Pulmonary artery endothelial cell (primary cell): ENCODE results near the gene PRKAR2A. TPM values are rescaled to one million over a fixed set of nuclear protein-coding genes. Genes with fewer than 3 reads are reported as not detected.
"Not testable (repeated sequence)": the region's sequence is repeated elsewhere in the genome, so short reads cannot be mapped to it uniquely, and the experiment has no call there.

Experiments used
- DNase-seq: peaks from one replicate; pipeline ENCODE4 v3.0.0-alpha.2; 2011; ENCODE audit warnings: low read depth, low spot score
- total RNA-seq: library from RNA; depleted of rRNA; stranded (reverse); fragments of >200 nt; gene quantifications from 2 replicates; pipeline ENCODE4 v1.2.3, GENCODE V29; 2014

The PRKAR2A gene
- total RNA-seq, 1 donor from 2014 or later: 46.6 TPM

DNA sequence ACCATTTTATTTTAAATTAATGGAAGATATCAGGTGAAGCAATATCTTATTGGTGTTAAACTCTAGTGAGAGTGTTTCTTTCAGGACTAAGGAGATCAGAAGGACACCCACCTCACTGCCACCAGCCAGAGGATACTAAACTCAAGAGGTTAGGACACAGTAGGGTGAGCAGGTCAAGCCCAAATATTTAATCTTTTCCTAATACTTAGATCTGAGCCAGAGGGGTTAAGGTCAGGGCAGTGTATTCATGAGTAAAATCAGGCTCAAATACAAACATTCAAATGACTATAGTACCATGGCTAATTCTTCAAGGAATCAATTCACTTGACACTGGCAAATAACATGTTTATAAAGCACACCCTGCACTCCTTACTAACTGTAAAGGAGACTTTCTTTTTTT, 65.6 kb downstream of the PRKAR2A start:
- DNase-seq: no peak

- not testable (repeated sequence) for DNase-seq
Measured at GRCh38 chr3:48778565-48778964, 69.1 kb downstream of the PRKAR2A start.

DNA sequence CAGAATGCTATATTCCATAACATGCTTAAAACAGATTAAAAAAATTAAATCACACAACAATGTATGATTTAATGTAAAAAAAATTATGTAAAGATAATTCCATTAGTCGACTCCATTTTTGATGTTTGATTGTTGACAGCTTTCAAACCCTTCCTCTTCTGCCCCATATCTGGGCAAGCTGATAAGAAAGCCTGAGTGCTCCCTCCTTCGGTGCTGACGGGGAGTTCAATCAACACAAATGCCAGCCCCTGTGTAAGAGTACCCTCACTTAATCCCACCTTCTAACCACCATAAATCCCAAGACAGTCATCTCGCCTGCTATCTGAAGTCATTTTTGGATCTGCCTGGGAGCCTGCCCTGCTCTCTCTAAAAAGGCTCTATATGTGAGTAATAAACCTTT, 70.8 kb downstream of the PRKAR2A start:
- no peak for DNase-seq

GRCh38 chr3:48770192-48770502, 77.5 kb downstream of the PRKAR2A start:
- DNase-seq: no peak

- no peak for DNase-seq
Measured at GRCh38 chr3:48765376-48765775, 82.3 kb downstream of the PRKAR2A start.

GRCh38 chr3:48762816-48763215, 84.9 kb downstream of the PRKAR2A start:
- no peak for DNase-seq

GRCh38 chr3:48759991-48760540, 87.6 kb downstream of the PRKAR2A start:
- DNase-seq: not testable (repeated sequence)

DNA sequence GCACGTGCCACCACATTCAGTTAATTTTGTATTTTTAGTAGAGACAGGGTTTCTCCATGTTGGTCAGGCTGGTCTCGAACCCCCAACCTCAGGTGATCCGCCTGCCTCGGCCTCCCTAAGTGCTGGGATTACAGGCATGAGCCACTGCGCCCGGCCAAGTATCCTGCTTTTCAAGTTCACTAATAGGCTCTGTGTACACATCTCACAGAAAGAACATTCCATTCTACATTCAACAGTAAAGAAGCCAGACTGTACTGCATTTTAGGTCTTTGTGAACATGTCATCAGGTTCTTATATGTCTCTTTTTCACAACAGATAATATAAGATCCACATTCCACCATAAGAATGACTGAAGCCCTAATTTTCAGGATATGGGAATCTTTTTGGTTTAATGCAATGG, 88.1 kb downstream of the PRKAR2A start:
- not testable (repeated sequence) for DNase-seq

DNA sequence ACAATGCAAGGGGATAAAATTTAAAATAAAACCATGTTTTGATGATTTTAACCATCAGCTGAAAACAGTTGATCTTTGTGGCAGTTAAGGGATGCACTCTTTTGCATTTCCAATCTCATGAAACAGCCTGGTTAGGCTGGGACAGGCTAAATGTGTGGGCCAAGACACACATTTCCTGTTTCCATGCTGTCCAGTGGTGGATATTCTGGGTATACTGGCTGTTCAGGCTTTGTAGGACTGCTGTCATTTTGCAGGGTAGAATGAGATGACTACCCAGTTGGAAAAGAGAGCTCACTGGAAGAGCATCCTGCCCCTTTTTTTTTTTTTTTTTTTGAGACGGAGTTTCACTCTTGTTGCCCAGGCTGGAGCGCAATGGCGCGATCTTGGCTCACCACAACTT, 88.6 kb downstream of the PRKAR2A start:
- DNase-seq: no peak

GRCh38 chr3:48756640-48757039, 91.0 kb downstream of the PRKAR2A start:
- DNase-seq: no peak

GRCh38 chr3:48750856-48751255, 96.8 kb downstream of the PRKAR2A start:
- no peak for DNase-seq

- DNase-seq: no peak
Measured at GRCh38 chr3:48748754-48749153, 98.9 kb downstream of the PRKAR2A start.

DNA sequence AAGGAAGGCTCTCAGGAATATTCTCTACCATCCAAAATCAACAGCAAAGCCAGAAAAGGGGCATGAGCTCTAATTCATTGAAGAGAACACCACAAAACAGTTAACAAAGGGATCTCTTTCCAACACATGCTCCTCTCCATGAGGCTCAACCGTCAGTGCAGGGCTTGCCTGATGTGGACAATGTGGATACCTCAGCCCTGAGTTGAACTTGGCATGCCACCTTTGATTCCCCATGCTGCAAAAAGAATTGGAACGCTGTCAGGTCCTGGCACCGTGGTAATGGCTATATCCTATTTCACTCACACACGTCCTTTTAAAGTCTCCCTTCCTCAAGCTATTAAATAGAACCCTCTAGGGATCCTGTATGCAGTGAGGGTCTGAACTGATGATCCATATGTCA, 100.0 kb downstream of the PRKAR2A start:
- no peak for DNase-seq

DNA sequence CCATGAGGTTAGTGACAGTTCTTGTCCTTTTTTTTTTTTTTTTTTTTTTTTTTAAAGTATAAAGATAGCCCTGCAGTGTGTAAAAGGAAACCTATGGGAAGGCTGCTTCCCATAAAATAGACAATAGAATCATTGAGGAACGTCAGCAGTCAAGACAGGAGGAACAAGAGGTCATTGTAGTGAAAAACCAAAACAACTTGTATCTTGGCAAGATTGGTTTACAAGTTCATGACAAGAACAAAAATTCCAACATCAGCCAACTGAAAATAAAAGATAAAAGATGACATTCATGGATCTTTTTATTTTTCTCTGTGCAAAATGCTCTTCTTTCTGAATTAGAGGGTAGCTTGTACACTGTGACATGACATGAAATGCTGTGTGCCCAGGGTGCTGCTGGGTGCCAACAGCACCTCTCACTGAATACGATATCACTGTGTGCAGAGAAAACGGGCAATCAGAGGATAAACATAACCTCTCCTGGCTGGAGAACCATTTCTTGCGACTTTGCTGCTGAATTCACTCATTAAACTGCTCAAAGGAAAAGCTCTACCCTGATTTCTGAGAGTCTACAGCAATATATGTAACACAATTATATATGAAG, 100.6 kb downstream of the PRKAR2A start:
- no peak for DNase-seq

GRCh38 chr3:48743773-48744172, 103.9 kb downstream of the PRKAR2A start:
- no peak for DNase-seq

- DNase-seq: not testable (repeated sequence)
Measured at GRCh38 chr3:48741226-48741625, 106.4 kb downstream of the PRKAR2A start.

GRCh38 chr3:48739955-48740823, 107.5 kb downstream of the PRKAR2A start:
- peak; percentile 24 for DNase-seq

DNA sequence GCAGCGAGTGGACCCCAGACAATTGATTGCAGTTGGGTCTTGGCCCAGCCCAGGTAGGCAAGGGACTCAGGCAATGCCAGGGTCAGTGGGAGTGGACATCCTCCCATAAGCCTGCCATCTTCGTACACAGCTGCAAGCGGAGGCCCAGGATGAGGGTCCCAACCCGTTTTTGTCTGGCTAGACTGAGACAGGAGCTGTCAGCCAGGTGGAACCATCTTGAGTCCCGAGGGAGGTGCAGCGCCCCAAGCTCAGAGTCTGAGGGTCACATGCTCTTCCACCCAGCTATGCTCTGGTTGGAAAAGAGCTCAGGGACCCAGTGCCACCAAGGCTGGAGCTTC, 108.1 kb downstream of the PRKAR2A start:
- no peak for DNase-seq

- no peak for DNase-seq
Measured at GRCh38 chr3:48738926-48739616, 108.6 kb downstream of the PRKAR2A start.

- no peak for DNase-seq
Measured at GRCh38 chr3:48738144-48738536, 109.5 kb downstream of the PRKAR2A start.

GRCh38 chr3:48735075-48735767, 112.5 kb downstream of the PRKAR2A start:
- DNase-seq: not testable (repeated sequence)

DNA sequence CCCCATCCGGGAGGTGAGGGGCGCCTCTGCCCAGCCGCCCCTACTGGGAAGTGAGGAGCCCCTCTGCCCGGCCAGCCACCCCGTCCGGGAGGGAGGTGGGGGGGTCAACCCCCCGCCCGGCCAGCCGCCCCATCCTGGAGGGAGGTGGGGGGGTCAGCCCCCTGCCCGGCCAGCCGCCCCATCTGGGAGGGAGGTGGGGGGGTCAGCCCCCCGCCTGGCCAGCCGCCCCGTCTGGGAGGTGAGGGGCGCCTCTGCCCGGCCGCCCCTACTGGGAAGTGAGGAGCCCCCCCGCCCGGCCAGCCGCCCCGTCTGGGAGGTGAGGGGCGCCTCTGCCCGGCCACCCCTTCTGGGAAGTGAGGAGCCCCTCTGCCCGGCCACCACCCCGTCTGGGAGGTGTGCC, 113.1 kb downstream of the PRKAR2A start:
- not testable (repeated sequence) for DNase-seq
